Measurements from ENCODE around the gene SUCO. TPM values are rescaled to one million over a fixed set of nuclear protein-coding genes. Genes with fewer than 3 reads are reported as not detected.
"Not testable (repeated sequence)": the region's sequence is repeated elsewhere in the genome, so short reads cannot be mapped to it uniquely, and the experiment has no call there.

The SUCO gene, protein sequence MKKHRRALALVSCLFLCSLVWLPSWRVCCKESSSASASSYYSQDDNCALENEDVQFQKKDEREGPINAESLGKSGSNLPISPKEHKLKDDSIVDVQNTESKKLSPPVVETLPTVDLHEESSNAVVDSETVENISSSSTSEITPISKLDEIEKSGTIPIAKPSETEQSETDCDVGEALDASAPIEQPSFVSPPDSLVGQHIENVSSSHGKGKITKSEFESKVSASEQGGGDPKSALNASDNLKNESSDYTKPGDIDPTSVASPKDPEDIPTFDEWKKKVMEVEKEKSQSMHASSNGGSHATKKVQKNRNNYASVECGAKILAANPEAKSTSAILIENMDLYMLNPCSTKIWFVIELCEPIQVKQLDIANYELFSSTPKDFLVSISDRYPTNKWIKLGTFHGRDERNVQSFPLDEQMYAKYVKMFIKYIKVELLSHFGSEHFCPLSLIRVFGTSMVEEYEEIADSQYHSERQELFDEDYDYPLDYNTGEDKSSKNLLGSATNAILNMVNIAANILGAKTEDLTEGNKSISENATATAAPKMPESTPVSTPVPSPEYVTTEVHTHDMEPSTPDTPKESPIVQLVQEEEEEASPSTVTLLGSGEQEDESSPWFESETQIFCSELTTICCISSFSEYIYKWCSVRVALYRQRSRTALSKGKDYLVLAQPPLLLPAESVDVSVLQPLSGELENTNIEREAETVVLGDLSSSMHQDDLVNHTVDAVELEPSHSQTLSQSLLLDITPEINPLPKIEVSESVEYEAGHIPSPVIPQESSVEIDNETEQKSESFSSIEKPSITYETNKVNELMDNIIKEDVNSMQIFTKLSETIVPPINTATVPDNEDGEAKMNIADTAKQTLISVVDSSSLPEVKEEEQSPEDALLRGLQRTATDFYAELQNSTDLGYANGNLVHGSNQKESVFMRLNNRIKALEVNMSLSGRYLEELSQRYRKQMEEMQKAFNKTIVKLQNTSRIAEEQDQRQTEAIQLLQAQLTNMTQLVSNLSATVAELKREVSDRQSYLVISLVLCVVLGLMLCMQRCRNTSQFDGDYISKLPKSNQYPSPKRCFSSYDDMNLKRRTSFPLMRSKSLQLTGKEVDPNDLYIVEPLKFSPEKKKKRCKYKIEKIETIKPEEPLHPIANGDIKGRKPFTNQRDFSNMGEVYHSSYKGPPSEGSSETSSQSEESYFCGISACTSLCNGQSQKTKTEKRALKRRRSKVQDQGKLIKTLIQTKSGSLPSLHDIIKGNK (N-terminal part only)
- 10 to 100 TPM; 18.9 to 21.8 TPM for total RNA-seq

DNA sequence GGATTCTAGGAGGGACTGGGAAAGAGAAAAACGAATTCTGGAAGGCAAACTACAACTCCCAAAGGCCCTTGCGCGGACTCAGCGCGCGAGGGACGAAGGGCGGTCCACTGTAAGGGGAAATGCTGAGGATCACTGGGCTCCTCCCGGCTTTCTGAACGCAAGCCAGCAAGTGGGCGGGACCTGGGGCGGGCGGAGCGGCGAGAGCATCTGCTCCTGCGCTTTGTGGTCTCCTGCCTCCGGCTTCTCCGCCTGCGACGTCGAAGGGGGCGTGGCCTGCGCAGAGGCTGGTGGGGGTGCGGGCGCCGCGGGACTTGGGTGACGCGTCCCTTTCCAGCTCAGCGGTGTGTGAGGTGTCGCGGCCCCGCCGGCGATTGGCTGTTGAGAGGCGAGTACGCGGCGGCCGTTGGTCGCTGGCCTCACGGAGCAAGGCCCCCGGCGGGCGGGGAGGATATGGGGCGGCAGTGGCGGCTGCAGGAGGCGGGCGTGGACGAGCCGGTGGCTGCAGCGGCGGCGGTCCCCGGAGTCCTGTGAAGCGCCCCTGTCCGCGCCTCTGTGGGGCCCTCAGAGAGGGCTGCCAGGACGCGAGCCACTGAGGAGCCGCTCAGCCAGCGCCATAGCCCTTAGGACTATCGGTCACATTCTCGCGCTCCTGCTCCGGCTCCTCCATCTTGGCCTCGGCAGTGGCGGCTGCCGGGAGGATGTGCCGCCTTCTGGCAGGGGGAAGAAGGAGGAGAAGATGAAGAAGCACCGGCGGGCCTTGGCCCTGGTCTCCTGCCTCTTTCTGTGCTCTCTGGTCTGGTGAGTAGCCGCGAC, at the start of gene SUCO:
Gene SUCO, plus strand, starts transcription at position 451 of the 813 bp plus-strand sequence. Its CDS starts 286 bp downstream, at position 737.
- peak within 1 kb of the TSS; percentile 100 for H3K27ac Mint-ChIP-seq
- DNase-seq = peak; percentile 100
- H3K9me3 Mint-ChIP-seq = no peaks in the 10 kb centered on the region
- H3K4me1 Mint-ChIP-seq = peaks cover 30% of the 10 kb centered on the region
- peaks cover 4% of the 10 kb centered on the region for H3K27me3 Mint-ChIP-seq
- H3K4me3 Mint-ChIP-seq = peak within 1 kb of the TSS; percentile 88
- H3K36me3 Mint-ChIP-seq = peaks cover 6% of the 10 kb centered on the region

DNA sequence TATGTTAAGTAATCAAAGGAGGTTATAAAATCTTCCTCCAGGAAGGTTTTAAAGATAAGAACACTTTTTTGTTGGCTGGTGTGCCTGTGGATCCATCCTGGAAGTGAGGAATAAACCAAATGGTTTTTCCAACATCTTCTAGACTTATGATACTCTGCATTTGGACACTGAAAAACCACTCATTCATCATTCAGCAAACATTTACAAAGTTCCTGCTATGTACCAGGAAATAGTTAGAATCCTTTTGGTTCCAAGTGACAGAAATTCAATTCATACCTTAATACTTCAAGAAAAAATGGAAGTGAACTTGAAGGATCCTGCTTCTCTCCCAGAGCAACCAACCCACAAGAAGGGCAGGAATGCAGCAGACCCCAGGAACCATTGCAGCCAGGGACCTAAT, 49.5 kb upstream of the SUCO start:
- Mint-ChIP-seq H3K27me3 (peaks cover 13% of the 10 kb centered on the region), H3K27ac (no peak overlapping the region), H3K9me3 (no peaks in the 10 kb centered on the region), H3K4me3 (no peak overlapping the region), H3K36me3 (peaks cover 3% of the 10 kb centered on the region), H3K4me1 (peaks cover 9% of the 10 kb centered on the region)
- DNase-seq = no peak

DNA sequence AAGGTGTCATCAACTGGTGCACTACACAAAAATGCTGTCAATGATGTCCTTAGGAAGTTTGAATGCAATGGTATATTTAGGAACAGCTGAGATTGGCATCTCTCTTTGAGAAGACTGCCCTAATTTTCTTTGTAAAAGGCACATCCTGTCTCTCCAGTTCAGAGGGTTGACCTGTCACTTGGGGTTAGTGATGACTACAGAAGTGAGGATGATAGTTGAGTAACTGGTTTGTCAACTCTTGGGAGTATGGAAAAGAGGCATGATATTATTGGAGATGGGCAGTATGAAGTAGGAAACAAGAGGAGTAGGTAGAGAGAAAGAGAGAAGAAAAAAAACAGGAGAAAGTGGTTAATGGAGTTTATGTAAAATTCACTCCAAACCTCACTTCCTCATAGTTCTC, 48.7 kb upstream of the SUCO start:
- Mint-ChIP-seq H3K9me3 (no peaks in the 10 kb centered on the region), H3K27me3 (peaks cover 13% of the 10 kb centered on the region), H3K27ac (no peak overlapping the region), H3K36me3 (peaks cover 3% of the 10 kb centered on the region), H3K4me3 (no peak overlapping the region), H3K4me1 (peaks cover 9% of the 10 kb centered on the region)
- no peak for DNase-seq

DNA sequence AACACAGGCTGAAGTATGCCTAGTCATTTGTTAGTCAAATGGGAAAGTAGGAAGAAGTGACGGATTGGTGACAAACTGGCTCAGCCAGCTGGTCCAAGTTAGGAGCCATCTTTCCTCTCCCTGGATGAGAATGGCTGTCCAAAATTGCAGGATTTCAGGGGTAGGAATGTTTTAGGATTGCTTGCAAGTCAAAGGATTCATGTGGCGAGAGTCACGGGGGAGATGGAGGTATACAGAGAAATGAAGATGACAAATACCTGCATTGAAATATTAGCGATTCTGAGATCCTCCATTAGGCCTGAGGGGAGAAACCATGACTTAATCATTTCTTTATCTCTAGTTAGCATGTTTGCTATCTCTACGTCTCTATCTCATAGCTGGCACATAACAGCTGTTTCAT, 47.3 kb upstream of the SUCO start:
- Mint-ChIP-seq H3K4me3 (no peak overlapping the region), H3K4me1 (peaks cover 4% of the 10 kb centered on the region), H3K36me3 (no peaks in the 10 kb centered on the region), H3K27ac (no peak overlapping the region), H3K9me3 (no peaks in the 10 kb centered on the region), H3K27me3 (peaks cover 9% of the 10 kb centered on the region)
- DNase-seq = no peak

DNA sequence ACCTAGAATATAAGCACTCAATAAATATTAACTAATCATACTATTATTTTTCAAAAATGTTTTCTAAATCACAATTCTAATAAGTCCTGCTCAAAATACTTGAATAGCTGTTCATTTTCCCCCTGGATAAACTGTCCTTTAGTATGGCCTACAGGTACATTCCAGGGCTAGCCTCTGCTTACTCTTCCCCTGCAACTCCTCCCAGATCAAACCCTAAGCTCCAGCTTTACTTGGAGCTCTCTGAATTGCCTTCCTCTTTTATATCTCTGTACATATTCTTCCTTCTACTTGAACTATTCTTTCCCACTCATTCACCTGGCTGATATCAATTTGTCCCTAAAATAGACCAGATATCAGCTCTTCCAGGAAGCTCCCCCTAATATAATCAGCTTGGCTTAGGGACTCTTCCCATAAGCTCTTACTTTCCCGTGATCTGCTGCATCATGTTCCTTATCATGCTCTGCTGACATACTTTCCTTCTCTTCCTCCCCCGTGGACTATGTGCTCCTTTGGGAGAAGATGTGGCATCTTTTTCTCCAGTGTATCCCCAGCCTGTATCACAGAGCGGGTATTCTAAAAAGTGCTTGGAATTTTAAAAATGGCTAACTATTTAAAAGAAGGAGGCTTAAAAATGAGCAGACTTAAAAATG, 46.0 kb upstream of the SUCO start:
- H3K4me3 Mint-ChIP-seq = no peak overlapping the region
- peaks cover 4% of the 10 kb centered on the region for H3K4me1 Mint-ChIP-seq
- no peak for DNase-seq
- H3K27me3 Mint-ChIP-seq = peaks cover 11% of the 10 kb centered on the region
- no peak overlapping the region for H3K27ac Mint-ChIP-seq
- no peaks in the 10 kb centered on the region for H3K9me3 Mint-ChIP-seq
- no peaks in the 10 kb centered on the region for H3K36me3 Mint-ChIP-seq

DNA sequence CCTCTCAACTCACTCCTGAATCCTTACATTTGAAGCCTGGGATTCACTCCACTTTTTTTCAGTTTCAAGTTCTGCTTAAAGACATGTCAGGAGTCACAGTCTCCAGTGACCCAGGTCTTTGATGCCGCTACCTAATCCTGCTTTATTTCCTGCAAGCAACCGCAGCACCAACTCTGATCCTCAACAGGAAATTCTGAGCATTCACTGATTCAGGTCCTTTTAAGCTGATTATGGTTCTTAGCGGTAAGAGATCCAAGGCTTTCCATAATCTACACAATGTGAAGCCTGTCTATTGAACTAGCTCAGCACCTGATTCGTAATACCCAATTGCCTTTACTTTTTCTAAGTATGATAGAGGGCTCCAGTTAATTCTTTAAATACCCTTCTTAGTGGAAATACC, 45.4 kb upstream of the SUCO start:
- Mint-ChIP-seq H3K9me3 (no peaks in the 10 kb centered on the region), H3K4me3 (no peak overlapping the region)

DNA sequence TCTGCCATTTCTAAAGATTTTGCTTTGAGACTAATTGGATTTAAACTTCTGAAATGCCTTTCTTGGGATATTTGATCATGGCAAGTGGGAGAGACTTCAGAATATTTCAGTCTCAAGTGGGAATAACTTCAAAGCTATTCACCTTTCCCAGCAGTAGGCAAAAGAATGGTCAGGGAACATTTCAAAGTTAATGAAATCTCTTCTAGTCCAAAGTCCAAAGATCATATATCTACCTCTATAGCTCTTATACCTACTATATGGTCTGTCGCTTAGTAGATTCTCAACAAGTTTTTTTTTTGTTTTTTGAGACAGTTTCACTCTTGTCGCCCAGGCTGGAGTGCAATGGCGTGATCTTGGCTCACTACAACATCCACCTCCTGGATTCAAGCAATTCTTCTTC, 44.6 kb upstream of the SUCO start:
- Mint-ChIP-seq H3K27ac (no peak overlapping the region), H3K9me3 (no peaks in the 10 kb centered on the region), H3K4me1 (peaks cover 4% of the 10 kb centered on the region), H3K36me3 (no peaks in the 10 kb centered on the region), H3K27me3 (peaks cover 11% of the 10 kb centered on the region), H3K4me3 (no peak overlapping the region)
- DNase-seq = no peak

More for the DNA sequence above, 45.4 kb upstream of the SUCO start:
- H3K27me3 Mint-ChIP-seq = peaks cover 11% of the 10 kb centered on the region
- no peaks in the 10 kb centered on the region for H3K36me3 Mint-ChIP-seq
- peaks cover 4% of the 10 kb centered on the region for H3K4me1 Mint-ChIP-seq
- H3K27ac Mint-ChIP-seq = no peak overlapping the region
- no peak for DNase-seq

DNA sequence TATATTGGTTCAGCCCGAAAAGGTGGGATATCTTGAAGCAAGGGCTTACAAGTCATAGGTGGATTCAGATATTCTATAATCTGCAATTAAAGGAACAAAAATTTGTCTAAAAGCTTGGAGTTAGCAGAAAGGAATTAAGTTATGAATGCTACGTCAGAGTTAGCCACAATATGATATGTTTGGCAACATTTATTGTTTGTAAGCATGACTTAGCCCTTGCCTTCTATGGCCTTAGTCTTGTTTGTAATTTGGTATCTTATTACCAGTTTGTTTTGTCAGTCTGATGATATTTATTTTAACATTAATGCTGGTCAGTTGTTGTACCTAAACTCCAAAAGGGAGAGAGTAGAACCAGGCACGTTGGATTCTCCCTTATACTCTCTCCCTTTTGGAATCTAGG, 43.1 kb upstream of the SUCO start:
- H3K36me3 Mint-ChIP-seq = no peaks in the 10 kb centered on the region
- peaks cover 3% of the 10 kb centered on the region for H3K4me1 Mint-ChIP-seq
- H3K4me3 Mint-ChIP-seq = no peak overlapping the region
- DNase-seq = no peak
- H3K9me3 Mint-ChIP-seq = no peaks in the 10 kb centered on the region
- H3K27ac Mint-ChIP-seq = no peak overlapping the region
- H3K27me3 Mint-ChIP-seq = peaks cover 11% of the 10 kb centered on the region

DNA sequence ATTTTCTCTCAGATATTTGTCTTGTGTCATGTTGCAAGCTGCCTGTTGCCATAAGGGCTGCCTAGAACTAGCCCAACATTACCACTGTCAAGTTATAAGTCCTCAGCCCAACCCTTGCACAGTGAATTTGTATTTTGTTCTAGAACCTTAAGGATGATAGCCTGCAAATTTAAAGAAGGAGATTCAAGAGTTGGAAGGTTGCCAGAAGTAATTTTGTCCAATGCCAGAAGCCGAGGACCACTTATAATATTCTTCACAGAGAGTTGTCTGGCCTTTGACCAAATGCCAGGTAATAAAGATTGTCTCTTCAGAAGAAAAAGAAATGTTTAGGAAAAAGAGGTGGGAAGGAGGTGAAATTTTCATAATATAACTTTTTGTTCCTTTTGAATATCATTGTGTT, 40.5 kb upstream of the SUCO start:
- no peaks in the 10 kb centered on the region for H3K36me3 Mint-ChIP-seq
- peaks cover 2% of the 10 kb centered on the region for H3K4me1 Mint-ChIP-seq
- DNase-seq = no peak
- no peak overlapping the region for H3K4me3 Mint-ChIP-seq
- no peak overlapping the region for H3K27ac Mint-ChIP-seq
- H3K9me3 Mint-ChIP-seq = no peaks in the 10 kb centered on the region
- peaks cover 10% of the 10 kb centered on the region for H3K27me3 Mint-ChIP-seq

DNA sequence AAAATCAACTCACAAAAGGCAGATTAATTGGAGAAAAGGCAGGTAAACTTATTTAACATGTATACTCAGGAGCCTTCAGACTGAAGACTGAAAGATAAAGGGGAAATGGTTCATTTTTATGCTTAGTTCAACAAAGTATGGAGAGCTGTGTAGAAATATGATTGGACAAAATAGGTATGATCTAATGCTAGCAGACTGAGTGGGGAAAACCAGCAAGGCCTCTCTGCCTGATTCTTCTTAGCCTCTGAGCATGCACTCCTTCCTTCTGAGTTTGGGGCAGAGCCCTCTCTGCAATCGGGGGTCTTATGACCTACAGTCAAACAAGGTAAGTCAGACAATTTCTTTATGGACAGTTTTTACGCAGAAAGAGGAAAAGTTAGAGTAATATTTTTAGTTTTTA, 38.8 kb upstream of the SUCO start:
- H3K4me1 Mint-ChIP-seq = no peaks in the 10 kb centered on the region
- no peaks in the 10 kb centered on the region for H3K9me3 Mint-ChIP-seq
- H3K27me3 Mint-ChIP-seq = peaks cover 6% of the 10 kb centered on the region
- H3K4me3 Mint-ChIP-seq = no peak overlapping the region
- DNase-seq = no peak
- no peak overlapping the region for H3K27ac Mint-ChIP-seq
- no peaks in the 10 kb centered on the region for H3K36me3 Mint-ChIP-seq

DNA sequence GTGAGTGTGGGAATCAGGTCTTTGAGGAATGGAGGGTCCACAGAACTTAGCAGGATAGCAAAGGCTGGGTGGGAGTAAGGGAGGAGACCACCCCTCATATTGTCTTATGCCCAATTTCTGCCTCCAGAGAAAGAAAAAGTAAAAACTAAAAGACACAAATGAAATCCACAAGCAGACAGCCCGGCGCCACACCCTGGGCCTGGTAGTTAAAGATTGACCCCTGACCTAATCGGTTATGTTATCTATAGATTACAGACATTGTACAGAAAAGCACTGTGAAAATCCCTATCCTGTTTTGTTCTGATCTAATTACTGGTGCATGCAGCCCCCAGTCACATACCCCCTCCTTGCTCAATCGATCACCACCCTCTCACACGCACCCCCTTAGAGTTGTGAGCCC, 36.8 kb upstream of the SUCO start:
- not testable (repeated sequence) for H3K36me3 Mint-ChIP-seq, H3K4me1 Mint-ChIP-seq, H3K27ac Mint-ChIP-seq, H3K9me3 Mint-ChIP-seq, H3K27me3 Mint-ChIP-seq, H3K4me3 Mint-ChIP-seq, DNase-seq

DNA sequence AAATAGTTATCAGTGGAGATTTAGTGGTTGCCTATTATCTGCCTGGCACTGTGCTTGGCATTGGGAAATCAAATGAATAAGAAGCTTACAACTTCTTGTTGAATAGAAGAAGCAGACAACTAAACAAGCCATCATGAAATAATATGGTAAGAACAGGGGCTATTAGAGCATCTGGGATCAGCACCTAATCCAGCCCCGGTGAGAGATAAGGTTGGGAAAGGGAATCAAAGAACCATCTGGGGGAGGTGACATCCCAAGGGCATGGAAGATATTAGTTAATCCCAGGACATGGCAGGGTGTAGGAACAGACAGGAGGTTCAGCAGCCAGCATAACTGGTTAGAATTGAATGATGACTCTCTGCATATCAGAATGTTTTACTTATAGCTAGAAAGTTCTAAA, 36.3 kb upstream of the SUCO start:
- Mint-ChIP-seq H3K27ac (no peak overlapping the region), H3K4me3 (no peak overlapping the region), H3K9me3 (no peaks in the 10 kb centered on the region), H3K36me3 (no peaks in the 10 kb centered on the region), H3K27me3 (no peaks in the 10 kb centered on the region), H3K4me1 (no peaks in the 10 kb centered on the region)
- DNase-seq = no peak

DNA sequence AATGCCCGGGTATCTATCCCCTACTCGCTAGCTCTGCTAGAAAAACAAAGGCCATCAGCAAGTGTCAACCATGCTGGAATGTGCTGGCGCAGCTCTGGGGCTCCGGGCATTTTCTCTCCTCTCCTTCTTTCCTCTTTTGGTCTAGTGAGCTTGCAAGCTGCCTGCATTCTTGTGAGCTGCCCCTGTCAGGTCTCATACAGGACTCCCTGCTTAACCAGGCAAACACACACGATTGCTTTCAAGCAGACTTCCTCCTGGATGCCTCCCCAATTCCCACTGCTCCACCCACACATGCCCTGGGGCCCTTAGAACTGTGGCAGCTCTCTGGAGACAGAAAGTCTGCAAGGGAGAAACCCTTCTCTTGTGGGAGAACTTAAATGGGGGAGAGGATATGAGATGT, 35.7 kb upstream of the SUCO start:
- H3K27ac Mint-ChIP-seq = no peak overlapping the region
- no peaks in the 10 kb centered on the region for H3K9me3 Mint-ChIP-seq
- no peaks in the 10 kb centered on the region for H3K36me3 Mint-ChIP-seq
- no peaks in the 10 kb centered on the region for H3K27me3 Mint-ChIP-seq
- H3K4me1 Mint-ChIP-seq = no peaks in the 10 kb centered on the region
- no peak overlapping the region for H3K4me3 Mint-ChIP-seq
- no peak for DNase-seq

DNA sequence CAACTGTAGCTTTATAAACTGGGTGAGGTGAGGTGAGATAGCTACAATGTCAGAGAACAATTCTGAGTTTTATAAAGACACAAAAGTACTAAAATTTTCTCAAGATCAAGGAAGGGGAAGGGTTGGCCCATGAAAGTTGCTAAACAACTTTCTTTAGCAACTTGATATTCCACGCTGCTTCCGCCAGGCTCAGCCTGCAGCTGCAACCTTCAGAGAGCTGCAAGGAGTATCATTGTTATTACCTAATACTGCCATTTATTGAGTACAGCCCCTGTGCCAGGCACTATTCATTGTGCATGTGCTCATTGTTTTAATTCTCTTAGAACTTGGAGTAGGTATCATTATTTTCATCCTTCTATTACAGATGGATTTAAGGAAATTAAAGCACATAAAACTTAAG, 34.1 kb upstream of the SUCO start:
- H3K27ac Mint-ChIP-seq = no peak overlapping the region
- H3K9me3 Mint-ChIP-seq = no peaks in the 10 kb centered on the region
- no peak overlapping the region for H3K4me3 Mint-ChIP-seq
- H3K36me3 Mint-ChIP-seq = no peaks in the 10 kb centered on the region
- no peak for DNase-seq
- peaks cover 4% of the 10 kb centered on the region for H3K27me3 Mint-ChIP-seq
- no peaks in the 10 kb centered on the region for H3K4me1 Mint-ChIP-seq
